GM21576 (cell line): Measurements from ENCODE around the gene VPS35.
"Not testable (repeated sequence)": the region's sequence is repeated elsewhere in the genome, so short reads cannot be mapped to it uniquely, and the experiment has no call there.

Source experiments
- ATAC-seq: cut with Tn5 transposase; IDR thresholded peaks from one replicate; pipeline ENCODE4 v1.9.1; 2021; ENCODE audit warnings: mild to moderate bottlenecking, moderate library complexity; ENCODE audit not compliant: unreplicated experiment

The VPS35 gene

GRCh38 chr16:46713634-46714033 lies 24.7 kb upstream of the VPS35 start:
- no peak for ATAC-seq

GRCh38 chr16:46712911-46713310 lies 23.9 kb upstream of the VPS35 start:
- ATAC-seq = no peak

- no peak for ATAC-seq
Observed at GRCh38 chr16:46711106-46712058, 22.4 kb upstream of the VPS35 start.

- no peak for ATAC-seq
Observed at GRCh38 chr16:46709469-46710005, 20.6 kb upstream of the VPS35 start.

- no peak for ATAC-seq
Observed at GRCh38 chr16:46706642-46707041, 17.7 kb upstream of the VPS35 start.

- ATAC-seq = no peak
Observed at GRCh38 chr16:46702030-46702429, 13.1 kb upstream of the VPS35 start.

GRCh38 chr16:46701615-46702014 lies 12.6 kb upstream of the VPS35 start:
- no peak for ATAC-seq

- ATAC-seq = no peak
Observed at GRCh38 chr16:46700048-46700447, 11.1 kb upstream of the VPS35 start.

- ATAC-seq = no peak
Observed at GRCh38 chr16:46696957-46697356, 8.0 kb upstream of the VPS35 start.

GRCh38 chr16:46695937-46696336 lies 7.0 kb upstream of the VPS35 start:
- ATAC-seq = no peak

GRCh38 chr16:46693598-46693997 lies 4.6 kb upstream of the VPS35 start:
- ATAC-seq = no peak

- no peak for ATAC-seq
Observed at GRCh38 chr16:46691726-46692125, 2.7 kb upstream of the VPS35 start.

- ATAC-seq = no peak
Observed at GRCh38 chr16:46690281-46691178, 1.6 kb upstream of the VPS35 start.

- peak; percentile 68 for ATAC-seq
Observed at GRCh38 chr16:46689365-46690280, 645 bp upstream of the VPS35 start, which contains the start of gene ORC6. Gene ORC6, plus strand, starts transcription at chr16:46689659. Its CDS starts 47 bp downstream, at chr16:46689706.

GRCh38 chr16:46688101-46688653 lies 801 bp downstream of the VPS35 start:
- no peak for ATAC-seq

- no peak for ATAC-seq
Observed at GRCh38 chr16:46687486-46687885, 1.5 kb downstream of the VPS35 start.

GRCh38 chr16:46686815-46687473 lies 2.0 kb downstream of the VPS35 start:
- no peak for ATAC-seq

GRCh38 chr16:46681867-46682266 lies 7.1 kb downstream of the VPS35 start:
- ATAC-seq = not testable (repeated sequence)

GRCh38 chr16:46677943-46678342 lies 11.0 kb downstream of the VPS35 start:
- not testable (repeated sequence) for ATAC-seq
